Gastroesophageal sphincter (tissue), 4 donors: ENCODE measurements around the gene TNNC2. TPM values are rescaled to one million over a fixed set of nuclear protein-coding genes. Genes with fewer than 3 reads are reported as not detected.
A peak's percentile ranks its signal among the peaks of the same experiment; 100 is the strongest.

Experiments
- ATAC-seq: fragments of 150-250 bp; one replicate; pipeline ENCODE4 v1.9.1; 2016; ENCODE audit warnings: mild to moderate bottlenecking, moderate library complexity
- H3K27ac ChIP-seq, 4 donors: fragments of 200-600 bp; sonication (generic) in 3 of 4; 1 replicate in 3 of 4; 2 replicates in 1 of 4; pipeline ENCODE4 v1.5.1; 2016 to 2019
- H3K27me3 ChIP-seq: fragments of 200-600 bp; sonication (generic); one replicate; pipeline ENCODE4 v1.5.1; 2019
- H3K36me3 ChIP-seq, 2 donors: fragments of 200-600 bp; sonication (generic); one replicate each; pipeline ENCODE4 v1.5.1; 2019; ENCODE audit warnings: control low read depth in 1 of 2
- H3K4me1 ChIP-seq, 3 donors: fragments of 200-600 bp; sonication (generic); 1 replicate in 2 of 3; 2 replicates in 1 of 3; pipeline ENCODE4 v1.5.1; 2016 to 2019; ENCODE audit warnings: control low read depth in 2 of 3
- H3K4me3 ChIP-seq, 2 donors: fragments of 200-600 bp; sonication (generic); one replicate each; pipeline ENCODE4 v1.5.1; 2019; ENCODE audit warnings: mild to moderate bottlenecking in 1 of 2, moderate library complexity in 1 of 2
- H3K9me3 ChIP-seq, 3 donors: fragments of 200-600 bp; sonication (generic); one replicate each; pipeline ENCODE4 v1.5.1; 2017 to 2019; ENCODE audit warnings: control low read depth in 2 of 3
- CTCF ChIP-seq, 4 experiments: fragments of 200-600 bp in 2 of 4; fragments of 450-650 bp in 2 of 4; sonication (generic) in 1 of 4; IDR thresholded peaks; one replicate each; pipeline ENCODE4 v1.5.1; 2017 to 2019; ENCODE audit warnings: antibody characterized with exemption in 4 of 4, mild to moderate bottlenecking in 2 of 4, moderate library complexity in 2 of 4
- EP300 ChIP-seq: sonication (generic); formaldehyde crosslinking; IDR thresholded peaks from one replicate; pipeline ENCODE4 v1.6.1; 2017; ENCODE audit warnings: antibody characterized with exemption, mild to moderate bottlenecking
- POLR2A ChIP-seq, 2 donors: fragments of 450-650 bp; IDR thresholded peaks; one replicate each; pipeline ENCODE4 v1.6.1; 2017; ENCODE audit warnings: antibody characterized with exemption in 2 of 2, mild to moderate bottlenecking in 2 of 2, moderate library complexity in 1 of 2
- POLR2AphosphoS5 ChIP-seq: sonication (generic); formaldehyde crosslinking; IDR thresholded peaks from one replicate; pipeline ENCODE4 v1.6.1; 2017; ENCODE audit warnings: antibody characterized with exemption
- WGBS, 2 donors: methylation state at CpG; one replicate each; pipeline ENCODE4 v1.1.5; 2018; ENCODE audit warnings: low coverage in 1 of 2; 5-methylcytosine and 5-hydroxymethylcytosine counted together
- total RNA-seq, 4 donors: library from RNA; depleted of rRNA; stranded (reverse); fragments of >200 nt; gene quantifications; one replicate each; pipeline ENCODE4 v1.1.0, GENCODE V29; 2016

TNNC2 gene
- total RNA-seq, 4 donors from 2014 or later = 1.0 to 6.3 (median 1.3) TPM; not detected in 1

- H3K36me3 ChIP-seq = no peaks in the 10 kb centered on the region
- ATAC-seq = no peak
- H3K9me3 ChIP-seq = no peaks in the 10 kb centered on the region
- no peak overlapping the region for H3K27ac ChIP-seq
- H3K4me1 ChIP-seq = peaks cover 0 to 63% (median 17%) of the 10 kb centered on the region in 3 donors
- H3K27me3 ChIP-seq = peaks cover 18% of the 10 kb centered on the region
- TF ChIP-seq EP300 (no peak), POLR2AphosphoS5 (no peak), CTCF (IDR thresholded peaks at IDR 0.05) (no peak), POLR2A (IDR thresholded peaks at IDR 0.05) (no peak)
- no peak overlapping the region for H3K4me3 ChIP-seq
- WGBS, 2 donors = 70 to 86% methylated on average over 2 of the region's 2 CpGs
Measured at GRCh38 chr20:45821947-45822346, 5.2 kb downstream of the TNNC2 start.

- TF ChIP-seq POLR2A (IDR thresholded peaks at IDR 0.05) (no peak), EP300 (no peak)
- ATAC-seq = no peak
- Histone ChIP-seq H3K4me3 (no peak overlapping the region), H3K4me1 (peaks cover 0 to 38% (median 8%) of the 10 kb centered on the region in 3 donors), H3K36me3 (no peaks in the 10 kb centered on the region), H3K9me3 (no peaks in the 10 kb centered on the region), H3K27me3 (peaks cover 18% of the 10 kb centered on the region), H3K27ac (no peak overlapping the region)
- 88 to 93% methylated on average over 3 to 4 of the region's 4 CpGs for WGBS, 2 donors
Measured at GRCh38 chr20:45819466-45819865, 7.6 kb downstream of the TNNC2 start.

- no peak for TF ChIP-seq CTCF (IDR thresholded peaks at IDR 0.05)
- no peak for TF ChIP-seq EP300
- no peak for TF ChIP-seq POLR2AphosphoS5
- TF ChIP-seq POLR2A (IDR thresholded peaks at IDR 0.05) = no peak
- H3K4me3 ChIP-seq = no peak overlapping the region
- H3K4me1 ChIP-seq = peaks cover 0 to 27% (median 4%) of the 10 kb centered on the region in 3 donors
- 50 to 80% methylated on average over 2 to 3 of the region's 3 CpGs for WGBS, 2 donors
- H3K36me3 ChIP-seq = no peaks in the 10 kb centered on the region
- ATAC-seq = no peak
- peak overlapping the region in 3 of 4 donors; percentile 44 to 63 (median 46) for H3K27ac ChIP-seq
- peaks cover 13% of the 10 kb centered on the region for H3K27me3 ChIP-seq
- H3K9me3 ChIP-seq = no peaks in the 10 kb centered on the region
Measured at GRCh38 chr20:45818239-45818638, 8.9 kb downstream of the TNNC2 start.

GRCh38 chr20:45817376-45818194 lies 9.5 kb downstream of the TNNC2 start:
- Histone ChIP-seq H3K27me3 (peaks cover 6% of the 10 kb centered on the region), H3K4me3 (no peak overlapping the region), H3K27ac (peak overlapping the region in 3 of 4 donors; percentile 44 to 63 (median 46)), H3K4me1 (peaks cover 0 to 27% (median 8%) of the 10 kb centered on the region in 3 donors), H3K9me3 (no peaks in the 10 kb centered on the region), H3K36me3 (no peaks in the 10 kb centered on the region)
- 41 to 54% methylated on average over 2 to 7 of the region's 9 CpGs for WGBS, 2 donors
- no peak for TF ChIP-seq CTCF (IDR thresholded peaks at IDR 0.05)
- TF ChIP-seq POLR2AphosphoS5 = no peak
- TF ChIP-seq POLR2A (IDR thresholded peaks at IDR 0.05) = no peak
- TF ChIP-seq EP300 = no peak
- ATAC-seq = peak; percentile 39

GRCh38 chr20:45816951-45817350 lies 10.2 kb downstream of the TNNC2 start:
- WGBS, 2 donors = 100% methylated on average over 1 of the region's 3 CpGs
- Histone ChIP-seq H3K4me1 (peaks cover 0 to 24% (median 8%) of the 10 kb centered on the region in 3 donors), H3K36me3 (no peaks in the 10 kb centered on the region), H3K27ac (peak overlapping the region in 3 of 4 donors; percentile 44 to 63 (median 46)), H3K27me3 (peaks cover 6% of the 10 kb centered on the region), H3K9me3 (no peaks in the 10 kb centered on the region), H3K4me3 (no peak overlapping the region)
- no peak for ATAC-seq
- no peak for TF ChIP-seq EP300
- no peak for TF ChIP-seq POLR2AphosphoS5
- TF ChIP-seq POLR2A (IDR thresholded peaks at IDR 0.05) = no peak
- TF ChIP-seq CTCF (IDR thresholded peaks at IDR 0.05) = no peak
